Measurements from ENCODE around the gene SUOX.
"Not testable (repeated sequence)": the region's sequence is repeated elsewhere in the genome, so short reads cannot be mapped to it uniquely, and the experiment has no call there.

Gene SUOX

GRCh38 chr12:55991110-55991509 lies 6.0 kb upstream of the SUOX start:
- no peak overlapping the region for H3K27ac ChIP-seq
- no peak for TF ChIP-seq CTCF (conservative IDR thresholded peaks at IDR 0.05)

- H3K27ac ChIP-seq: no peak overlapping the region
- TF ChIP-seq CTCF (conservative IDR thresholded peaks at IDR 0.05): no peak
Observed at GRCh38 chr12:55993230-55993853, 3.7 kb upstream of the SUOX start.

GRCh38 chr12:55995366-55995765 lies 1.7 kb upstream of the SUOX start:
- H3K27ac ChIP-seq: no peak overlapping the region
- TF ChIP-seq CTCF (conservative IDR thresholded peaks at IDR 0.05): no peak

- H3K27ac ChIP-seq: peak overlapping the region; percentile 84
- TF ChIP-seq CTCF (conservative IDR thresholded peaks at IDR 0.05): peak; percentile 90
Observed at GRCh38 chr12:55996201-55996714, 818 bp upstream of the SUOX start.

GRCh38 chr12:55997535-55997859 lies 421 bp downstream of the SUOX start:
- peak overlapping the region; percentile 84 for H3K27ac ChIP-seq
- TF ChIP-seq CTCF (conservative IDR thresholded peaks at IDR 0.05): no peak

GRCh38 chr12:55999522-55999921 lies 2.4 kb downstream of the SUOX start:
- H3K27ac ChIP-seq: peak overlapping the region; percentile 83; the same call in 1 of the 2 replicates

- peak overlapping the region; percentile 83 for H3K27ac ChIP-seq
Observed at GRCh38 chr12:55999999-56000540, 3.0 kb downstream of the SUOX start.

GRCh38 chr12:56001487-56002100 lies 4.5 kb downstream of the SUOX start:
- peak overlapping the region; percentile 83 for H3K27ac ChIP-seq
- TF ChIP-seq CTCF (conservative IDR thresholded peaks at IDR 0.05): no peak

GRCh38 chr12:56003376-56003775 lies 6.3 kb downstream of the SUOX start:
- not testable (repeated sequence) for H3K27ac ChIP-seq
